Liver (tissue), 3 donors: ENCODE results near the gene HSD17B1.

ENCODE experiments used
- CTCF ChIP-seq: fragments of 150-350 bp; IDR thresholded peaks from 2 replicates; pipeline ENCODE4 v1.5.1; 2017; ENCODE audit warnings: improper control_type of control experiment, low read depth, low read length; ENCODE audit not compliant: missing input control
- EGR1 ChIP-seq, 2 donors: IDR thresholded peaks; 2 replicates each; pipeline ENCODE4 v1.6.1; 2016 to 2018; ENCODE audit warnings: antibody characterized with exemption in 2 of 2, low read depth in 2 of 2
- GABPA ChIP-seq, 2 donors: IDR thresholded peaks in 1 of 2; conservative IDR thresholded peaks in 1 of 2; 2 replicates each; pipeline ENCODE4 v1.6.1; 2016; ENCODE audit warnings: antibody characterized with exemption in 2 of 2, mild to moderate bottlenecking in 1 of 2, moderate library complexity in 1 of 2
- JUND ChIP-seq, 2 donors: IDR thresholded peaks; 2 replicates each; pipeline ENCODE4 v1.6.1; 2016; ENCODE audit warnings: antibody characterized with exemption in 2 of 2
- MAX ChIP-seq: IDR thresholded peaks from 2 replicates; pipeline ENCODE4 v1.6.1; 2016; ENCODE audit warnings: antibody characterized with exemption
- RAD21 ChIP-seq, 2 donors: IDR thresholded peaks; 2 replicates each; pipeline ENCODE4 v1.6.1; 2016; ENCODE audit warnings: antibody characterized with exemption in 2 of 2, mild to moderate bottlenecking in 2 of 2
- SP1 ChIP-seq: IDR thresholded peaks from 2 replicates; pipeline ENCODE4 v1.6.1; 2018; ENCODE audit warnings: antibody characterized with exemption, mild to moderate bottlenecking
- YY1 ChIP-seq: IDR thresholded peaks from 2 replicates; pipeline ENCODE4 v1.6.1; 2016; ENCODE audit warnings: antibody characterized with exemption, mild to moderate bottlenecking
- TF ChIP-seq, protein P1 (sequence below): IDR thresholded peaks from 2 replicates; pipeline ENCODE4 v1.6.1; 2016; ENCODE audit warnings: antibody characterized with exemption
- TF ChIP-seq, protein P2 (sequence below): IDR thresholded peaks from 2 replicates; pipeline ENCODE4 v1.6.1; 2016; ENCODE audit warnings: antibody characterized with exemption, mild to moderate bottlenecking
- TF ChIP-seq, protein P3 (sequence below): IDR thresholded peaks from 2 replicates; pipeline ENCODE4 v1.6.1; 2016; ENCODE audit warnings: antibody characterized with exemption
- donor health status: healthy.
- donor health status: healthy.

GRCh38 chr17:42519546-42520491 lies 32.9 kb upstream of the HSD17B1 start:
- no peak for TF ChIP-seq CTCF
- peak; percentile 72 to 89 for TF ChIP-seq JUND (IDR thresholded peaks at IDR 0.05)
- TF ChIP-seq, protein P1, sequence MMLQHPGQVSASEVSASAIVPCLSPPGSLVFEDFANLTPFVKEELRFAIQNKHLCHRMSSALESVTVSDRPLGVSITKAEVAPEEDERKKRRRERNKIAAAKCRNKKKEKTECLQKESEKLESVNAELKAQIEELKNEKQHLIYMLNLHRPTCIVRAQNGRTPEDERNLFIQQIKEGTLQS, result no peak
- peak; percentile 71 for TF ChIP-seq MAX
- peak; percentile 60 for TF ChIP-seq SP1
- TF ChIP-seq, protein P2, sequence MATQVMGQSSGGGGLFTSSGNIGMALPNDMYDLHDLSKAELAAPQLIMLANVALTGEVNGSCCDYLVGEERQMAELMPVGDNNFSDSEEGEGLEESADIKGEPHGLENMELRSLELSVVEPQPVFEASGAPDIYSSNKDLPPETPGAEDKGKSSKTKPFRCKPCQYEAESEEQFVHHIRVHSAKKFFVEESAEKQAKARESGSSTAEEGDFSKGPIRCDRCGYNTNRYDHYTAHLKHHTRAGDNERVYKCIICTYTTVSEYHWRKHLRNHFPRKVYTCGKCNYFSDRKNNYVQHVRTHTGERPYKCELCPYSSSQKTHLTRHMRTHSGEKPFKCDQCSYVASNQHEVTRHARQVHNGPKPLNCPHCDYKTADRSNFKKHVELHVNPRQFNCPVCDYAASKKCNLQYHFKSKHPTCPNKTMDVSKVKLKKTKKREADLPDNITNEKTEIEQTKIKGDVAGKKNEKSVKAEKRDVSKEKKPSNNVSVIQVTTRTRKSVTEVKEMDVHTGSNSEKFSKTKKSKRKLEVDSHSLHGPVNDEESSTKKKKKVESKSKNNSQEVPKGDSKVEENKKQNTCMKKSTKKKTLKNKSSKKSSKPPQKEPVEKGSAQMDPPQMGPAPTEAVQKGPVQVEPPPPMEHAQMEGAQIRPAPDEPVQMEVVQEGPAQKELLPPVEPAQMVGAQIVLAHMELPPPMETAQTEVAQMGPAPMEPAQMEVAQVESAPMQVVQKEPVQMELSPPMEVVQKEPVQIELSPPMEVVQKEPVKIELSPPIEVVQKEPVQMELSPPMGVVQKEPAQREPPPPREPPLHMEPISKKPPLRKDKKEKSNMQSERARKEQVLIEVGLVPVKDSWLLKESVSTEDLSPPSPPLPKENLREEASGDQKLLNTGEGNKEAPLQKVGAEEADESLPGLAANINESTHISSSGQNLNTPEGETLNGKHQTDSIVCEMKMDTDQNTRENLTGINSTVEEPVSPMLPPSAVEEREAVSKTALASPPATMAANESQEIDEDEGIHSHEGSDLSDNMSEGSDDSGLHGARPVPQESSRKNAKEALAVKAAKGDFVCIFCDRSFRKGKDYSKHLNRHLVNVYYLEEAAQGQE, result peak; percentile 58
- TF ChIP-seq, protein P3, sequence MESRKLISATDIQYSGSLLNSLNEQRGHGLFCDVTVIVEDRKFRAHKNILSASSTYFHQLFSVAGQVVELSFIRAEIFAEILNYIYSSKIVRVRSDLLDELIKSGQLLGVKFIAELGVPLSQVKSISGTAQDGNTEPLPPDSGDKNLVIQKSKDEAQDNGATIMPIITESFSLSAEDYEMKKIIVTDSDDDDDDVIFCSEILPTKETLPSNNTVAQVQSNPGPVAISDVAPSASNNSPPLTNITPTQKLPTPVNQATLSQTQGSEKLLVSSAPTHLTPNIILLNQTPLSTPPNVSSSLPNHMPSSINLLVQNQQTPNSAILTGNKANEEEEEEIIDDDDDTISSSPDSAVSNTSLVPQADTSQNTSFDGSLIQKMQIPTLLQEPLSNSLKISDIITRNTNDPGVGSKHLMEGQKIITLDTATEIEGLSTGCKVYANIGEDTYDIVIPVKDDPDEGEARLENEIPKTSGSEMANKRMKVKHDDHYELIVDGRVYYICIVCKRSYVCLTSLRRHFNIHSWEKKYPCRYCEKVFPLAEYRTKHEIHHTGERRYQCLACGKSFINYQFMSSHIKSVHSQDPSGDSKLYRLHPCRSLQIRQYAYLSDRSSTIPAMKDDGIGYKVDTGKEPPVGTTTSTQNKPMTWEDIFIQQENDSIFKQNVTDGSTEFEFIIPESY, result peak; percentile 46
- peak; percentile 14 to 26 for TF ChIP-seq RAD21 (IDR thresholded peaks at IDR 0.05)
- peak; percentile 79 for TF ChIP-seq YY1
- peak in 1 of 2 donors; percentile 59 for TF ChIP-seq EGR1 (IDR thresholded peaks at IDR 0.05; ENCODE audit: low read depth in 2 of 2)
- peak in 1 of 2 donors; percentile 37 for TF ChIP-seq GABPA (IDR thresholded peaks at IDR 0.05 in 1 of 2, conservative IDR thresholded peaks at IDR 0.05 in 1 of 2)
